Measurements from ENCODE around the gene STARD13. TPM values are rescaled to one million over a fixed set of nuclear protein-coding genes. Genes with fewer than 3 reads are reported as not detected.

STARD13 gene
- total RNA-seq, 4 donors from 2014 or later: 52.0 to 114 (median 89.2) TPM

GRCh38 chr13:33310245-33311038, 24.9 kb upstream of the STARD13 start:
- H3K4me1 ChIP-seq: peaks cover 12 to 15% of the 10 kb centered on the region in 2 donors
- no peak overlapping the region for H3K27ac ChIP-seq
- 88% methylated on average over 4 of the region's 4 CpGs for WGBS, 2 donors
- no peak overlapping the region for H3K4me3 ChIP-seq (replicated peaks in 1 of 3)
- no peaks in the 10 kb centered on the region for H3K27me3 ChIP-seq
- no peak for DNase-seq
- TF ChIP-seq CTCF (IDR thresholded peaks at IDR 0.05) (no peak), POLR2A (IDR thresholded peaks at IDR 0.05) (no peak)
- H3K9me3 ChIP-seq: no peaks in the 10 kb centered on the region
- H3K36me3 ChIP-seq: no peaks in the 10 kb centered on the region
- intact Hi-C loops (cut with DNase I): no loop called here

GRCh38 chr13:33308863-33309262, 23.3 kb upstream of the STARD13 start:
- H3K27ac ChIP-seq: no peak overlapping the region
- intact Hi-C loops (cut with DNase I): no loop called here
- H3K9me3 ChIP-seq: no peaks in the 10 kb centered on the region
- no peaks in the 10 kb centered on the region for H3K36me3 ChIP-seq
- TF ChIP-seq POLR2A (IDR thresholded peaks at IDR 0.05) (no peak), CTCF (IDR thresholded peaks at IDR 0.05) (no peak)
- H3K4me3 ChIP-seq (replicated peaks in 1 of 3): no peak overlapping the region
- peaks cover 12 to 15% of the 10 kb centered on the region in 2 donors for H3K4me1 ChIP-seq
- H3K27me3 ChIP-seq: no peaks in the 10 kb centered on the region
- no peak for DNase-seq
- 86 to 92% methylated on average over 1 of the region's 1 CpG for WGBS, 2 donors

- H3K9me3 ChIP-seq: no peaks in the 10 kb centered on the region
- intact Hi-C loops (cut with DNase I): no loop called here
Measured at GRCh38 chr13:33307843-33308242, 22.3 kb upstream of the STARD13 start.

GRCh38 chr13:33303855-33304597, 18.5 kb upstream of the STARD13 start:
- Histone ChIP-seq H3K27ac (no peak overlapping the region), H3K27me3 (no peaks in the 10 kb centered on the region), H3K9me3 (no peaks in the 10 kb centered on the region), H3K4me1 (peaks cover 5 to 8% of the 10 kb centered on the region in 2 donors), H3K36me3 (no peaks in the 10 kb centered on the region), H3K4me3 (replicated peaks in 1 of 3) (no peak overlapping the region)
- intact Hi-C loops (cut with DNase I): no loop called here
- 77 to 81% methylated on average over 3 of the region's 3 CpGs for WGBS, 2 donors
- TF ChIP-seq POLR2A (IDR thresholded peaks at IDR 0.05): no peak
- no peak for DNase-seq

More at GRCh38 chr13:33307843-33308242, 22.3 kb upstream of the STARD13 start:
- H3K27me3 ChIP-seq: no peaks in the 10 kb centered on the region
- H3K4me3 ChIP-seq (replicated peaks in 1 of 3): no peak overlapping the region
- DNase-seq: no peak
- no peak for TF ChIP-seq CTCF (IDR thresholded peaks at IDR 0.05)
- no peak for TF ChIP-seq POLR2A (IDR thresholded peaks at IDR 0.05)
- no peaks in the 10 kb centered on the region for H3K36me3 ChIP-seq
- H3K4me1 ChIP-seq: peaks cover 12 to 15% of the 10 kb centered on the region in 2 donors
- 13 to 25% methylated on average over 1 of the region's 1 CpG for WGBS, 2 donors
- peak overlapping the region in 2 of 3 donors; percentile 12 to 27 for H3K27ac ChIP-seq

GRCh38 chr13:33299626-33300025, 14.1 kb upstream of the STARD13 start:
- no peaks in the 10 kb centered on the region for H3K9me3 ChIP-seq
- H3K27me3 ChIP-seq: no peaks in the 10 kb centered on the region
- no peak overlapping the region for H3K4me3 ChIP-seq (replicated peaks in 1 of 3)
- WGBS, 2 donors: 85 to 87% methylated on average over 3 of the region's 3 CpGs
- no peak overlapping the region for H3K27ac ChIP-seq
- TF ChIP-seq POLR2A (IDR thresholded peaks at IDR 0.05): no peak
- TF ChIP-seq CTCF (IDR thresholded peaks at IDR 0.05): no peak
- DNase-seq: no peak
- no peaks in the 10 kb centered on the region for H3K36me3 ChIP-seq
- intact Hi-C loops (cut with DNase I): no loop called here
- no peaks in the 10 kb centered on the region for H3K4me1 ChIP-seq
